MM.1S (cell line): ENCODE measurements around the gene TMEM254.

Experiments used
- CTCF ChIP-seq: fragments of 300-600 bp; sonication (generic); IDR thresholded peaks from 2 replicates; pipeline ENCODE4 v1.5.1; 2016; ENCODE audit warnings: antibody characterized with exemption, low read length, mixed read lengths
- EZH2 ChIP-seq: fragments of 300-600 bp; sonication (generic); optimal IDR thresholded peaks from 2 replicates; pipeline ENCODE3; 2017; ENCODE audit warnings: low read depth, mild to moderate bottlenecking, antibody characterized with exemption, low read length, mixed read lengths

- TF ChIP-seq CTCF (no peak), EZH2 (no peak)
Observed at GRCh38 chr10:80140251-80140650, 61.8 kb downstream of the TMEM254 start.
